ENCODE data around the gene ABCA1. TPM values are rescaled to one million over a fixed set of nuclear protein-coding genes. Genes with fewer than 3 reads are reported as not detected.

Gene ABCA1
- total and polyA plus RNA-seq, 2 of the 13 experiments (the other 11 are each of a cell fraction or from before 2014, with no cell fraction given), result 26.8 to 63.8 TPM

DNA sequence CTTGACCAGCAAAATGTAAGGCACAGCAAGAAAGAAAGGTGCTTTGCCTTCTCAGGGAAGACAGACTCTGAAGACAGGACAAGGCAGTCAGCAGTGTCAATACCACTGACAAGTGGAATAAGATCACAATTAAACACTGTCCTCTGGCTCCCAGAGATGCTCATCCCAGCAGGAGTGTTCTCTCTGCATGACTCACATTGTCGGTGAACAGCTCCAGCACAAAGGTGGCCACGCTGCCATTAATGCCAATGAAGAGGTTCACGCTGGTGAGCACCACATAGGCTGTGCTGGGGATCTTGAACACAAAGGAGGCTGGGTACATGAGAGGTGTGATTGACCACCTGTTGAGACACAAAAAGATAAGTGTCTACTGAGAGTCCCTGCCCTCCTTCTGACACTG lies 132.1 kb downstream of the ABCA1 start:
- Histone ChIP-seq H3K4me1 (ENCODE audit: insufficient read depth, low read length) (peaks cover 15% of the 10 kb centered on the region; the same call in 1 of the 2 replicates), H3K27ac (ENCODE audit: extremely low read length, insufficient read depth, low read length) (no peak overlapping the region), H3K4me2 (ENCODE audit: low read depth, low read length) (no peak overlapping the region), H3K9ac (ENCODE audit: insufficient read depth, low read depth, low read length) (no peak overlapping the region), H2AFZ (ENCODE audit: low read length) (no peak overlapping the region), H3K9me3 (ENCODE audit: low read length) (no peaks in the 10 kb centered on the region), H3K79me2 (ENCODE audit: insufficient read depth, low read length) (no peaks in the 10 kb centered on the region), H3K4me3 (replicated peaks in 1 of 3; ENCODE audit: insufficient read depth in 1 of 3, low read depth in 2 of 3, low read length in 3 of 3) (no peak overlapping the region), H4K20me1 (ENCODE audit: insufficient read depth, low read length) (no peaks in the 10 kb centered on the region; the same call in 1 of the 2 replicates), H3K36me3 (replicated peaks in 1 of 2; ENCODE audit: control insufficient read depth in 1 of 2, insufficient read depth in 2 of 2, low read length in 2 of 2) (peaks cover 48 to 94% of the 10 kb centered on the region in 2 experiments), H3K27me3 (ENCODE audit: control insufficient read depth in 1 of 2, insufficient read depth in 2 of 2, low read length in 2 of 2) (no peaks in the 10 kb centered on the region)
- peak; percentile 23 for ATAC-seq
- in situ Hi-C loops (cut with HindIII; ENCODE audit: extremely low pct_ligation_motif_present, low pct_unique_long_range_greater_than_20kb), result no loop called here
- DNase-seq (ENCODE audit: low spot score), result no peak
- intact Hi-C loops (cut with micrococcal nuclease; ENCODE audit: unreplicated experiment), result no loop called here
- FAIRE-seq, result no peak
- ChIA-PET POLR2A (no interaction called here), CTCF (ENCODE audit: low intra/inter-chr PET ratio, low total read pairs) (no interaction called here)
- BruUV-seq (replicated peaks), result no TSS peak
- WGBS (ENCODE audit: low lambda C conversion rate), result 94% methylated on average over 3 of the region's 3 CpGs
- TF ChIP-seq, protein P1, sequence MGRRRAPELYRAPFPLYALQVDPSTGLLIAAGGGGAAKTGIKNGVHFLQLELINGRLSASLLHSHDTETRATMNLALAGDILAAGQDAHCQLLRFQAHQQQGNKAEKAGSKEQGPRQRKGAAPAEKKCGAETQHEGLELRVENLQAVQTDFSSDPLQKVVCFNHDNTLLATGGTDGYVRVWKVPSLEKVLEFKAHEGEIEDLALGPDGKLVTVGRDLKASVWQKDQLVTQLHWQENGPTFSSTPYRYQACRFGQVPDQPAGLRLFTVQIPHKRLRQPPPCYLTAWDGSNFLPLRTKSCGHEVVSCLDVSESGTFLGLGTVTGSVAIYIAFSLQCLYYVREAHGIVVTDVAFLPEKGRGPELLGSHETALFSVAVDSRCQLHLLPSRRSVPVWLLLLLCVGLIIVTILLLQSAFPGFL (CRISPR knock-in tag; IDR thresholded peaks at IDR 0.05), result no peak
- TF ChIP-seq CREM (IDR thresholded peaks at IDR 0.05) (no peak), CREM (CRISPR knock-in tag; IDR thresholded peaks at IDR 0.05) (no peak), RBM22 (optimal IDR thresholded peaks at IDR 0.05; ENCODE audit: low read length) (peak; percentile 91)

DNA sequence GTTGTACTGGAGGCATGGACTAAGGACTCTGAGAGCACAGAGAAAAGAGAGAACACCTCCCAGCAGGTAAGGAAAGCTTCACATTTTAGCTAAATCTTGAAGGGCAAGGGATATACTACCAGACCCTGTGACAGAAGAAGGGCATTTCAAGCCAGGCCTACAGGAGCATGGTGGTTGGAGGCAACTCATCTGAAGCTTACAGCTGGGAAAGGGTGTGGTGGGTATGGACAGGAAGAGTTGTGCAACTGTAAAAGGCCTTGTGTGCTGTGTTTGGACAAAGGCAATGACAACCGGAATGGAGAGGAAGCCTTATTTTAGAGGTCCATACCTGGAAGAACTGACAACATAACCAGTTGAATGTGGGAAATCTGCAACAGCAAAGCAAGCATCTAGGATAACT lies 132.9 kb downstream of the ABCA1 start:
- CTCF ChIA-PET (ENCODE audit: low intra/inter-chr PET ratio, low total read pairs), result no interaction called here
- H3K4me3 ChIP-seq (replicated peaks in 1 of 3; ENCODE audit: insufficient read depth in 1 of 3, low read depth in 2 of 3, low read length in 3 of 3), result no peak overlapping the region
- 72% methylated on average over 1 of the region's 1 CpG for WGBS (ENCODE audit: low lambda C conversion rate)
- intact Hi-C loops (cut with micrococcal nuclease; ENCODE audit: unreplicated experiment) (no loop called here), in situ Hi-C loops (cut with HindIII; ENCODE audit: extremely low pct_ligation_motif_present, low pct_unique_long_range_greater_than_20kb) (no loop called here)
- H3K27ac ChIP-seq (ENCODE audit: extremely low read length, insufficient read depth, low read length), result no peak overlapping the region
- FAIRE-seq, result no peak
- no peak overlapping the region for H3K9ac ChIP-seq (ENCODE audit: insufficient read depth, low read depth, low read length)
- ATAC-seq, result peak; percentile 19; the same call in 2 of the 3 replicates
- H4K20me1 ChIP-seq (ENCODE audit: insufficient read depth, low read length), result no peaks in the 10 kb centered on the region; the same call in 1 of the 2 replicates
- H3K79me2 ChIP-seq (ENCODE audit: insufficient read depth, low read length), result no peaks in the 10 kb centered on the region
- H3K4me2 ChIP-seq (ENCODE audit: low read depth, low read length), result no peak overlapping the region
- TF ChIP-seq CEBPB (IDR thresholded peaks at IDR 0.05; ENCODE audit: borderline replicate concordance, low read depth, low read length) (peak; percentile 45; the same call in 1 of the 2 replicates), TCF7 (IDR thresholded peaks at IDR 0.05; ENCODE audit: low read depth) (no peak), DMAP1 (CRISPR knock-in tag; IDR thresholded peaks at IDR 0.05) (no peak), CEBPG (CRISPR knock-in tag; IDR thresholded peaks at IDR 0.05) (0 out of 2 replicates have a peak, but pooled peaks have one; percentile 11), ZNF17 (CRISPR knock-in tag; IDR thresholded peaks at IDR 0.05) (no peak)
- TF ChIP-seq, protein P2, sequence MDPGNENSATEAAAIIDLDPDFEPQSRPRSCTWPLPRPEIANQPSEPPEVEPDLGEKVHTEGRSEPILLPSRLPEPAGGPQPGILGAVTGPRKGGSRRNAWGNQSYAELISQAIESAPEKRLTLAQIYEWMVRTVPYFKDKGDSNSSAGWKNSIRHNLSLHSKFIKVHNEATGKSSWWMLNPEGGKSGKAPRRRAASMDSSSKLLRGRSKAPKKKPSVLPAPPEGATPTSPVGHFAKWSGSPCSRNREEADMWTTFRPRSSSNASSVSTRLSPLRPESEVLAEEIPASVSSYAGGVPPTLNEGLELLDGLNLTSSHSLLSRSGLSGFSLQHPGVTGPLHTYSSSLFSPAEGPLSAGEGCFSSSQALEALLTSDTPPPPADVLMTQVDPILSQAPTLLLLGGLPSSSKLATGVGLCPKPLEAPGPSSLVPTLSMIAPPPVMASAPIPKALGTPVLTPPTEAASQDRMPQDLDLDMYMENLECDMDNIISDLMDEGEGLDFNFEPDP (CRISPR knock-in tag; conservative IDR thresholded peaks at IDR 0.05), result no peak
- H3K4me1 ChIP-seq (ENCODE audit: insufficient read depth, low read length), result peaks cover 15% of the 10 kb centered on the region; the same call in 1 of the 2 replicates
- peaks cover 45 to 93% of the 10 kb centered on the region in 2 experiments for H3K36me3 ChIP-seq (replicated peaks in 1 of 2; ENCODE audit: control insufficient read depth in 1 of 2, insufficient read depth in 2 of 2, low read length in 2 of 2)
- no peak for DNase-seq (ENCODE audit: low spot score)
- no peaks in the 10 kb centered on the region for H3K9me3 ChIP-seq (ENCODE audit: low read length)
- no peaks in the 10 kb centered on the region for H3K27me3 ChIP-seq (ENCODE audit: control insufficient read depth in 1 of 2, insufficient read depth in 2 of 2, low read length in 2 of 2)
- BruUV-seq (replicated peaks), result no TSS peak
- no peak overlapping the region for H2AFZ ChIP-seq (ENCODE audit: low read length)
- POLR2A ChIA-PET, result no interaction called here
